Measurements from ENCODE around the gene GATA6. TPM values are rescaled to one million over a fixed set of nuclear protein-coding genes. Genes with fewer than 3 reads are reported as not detected.
A peak's percentile ranks its signal among the peaks of the same experiment; 100 is the strongest.
"Not testable (repeated sequence)": the region's sequence is repeated elsewhere in the genome, so short reads cannot be mapped to it uniquely, and the experiment has no call there.

GATA6 gene
- total and polyA plus RNA-seq, 9 donors: 1.3 to 7.0 (median 1.6) TPM

GRCh38 chr18:22182884-22183697 lies 13.7 kb downstream of the GATA6 start:
- Histone ChIP-seq H3K27me3 (ENCODE audit: control insufficient read depth, insufficient read depth, low read length) (peaks cover 32% of the 10 kb centered on the region), H3K4me3 (ENCODE audit: low read length) (no peak overlapping the region), H3K4me1 (ENCODE audit: control insufficient read depth, insufficient read depth, low read length) (no peaks in the 10 kb centered on the region), H3K36me3 (ENCODE audit: control insufficient read depth, insufficient read depth, low read length) (no peaks in the 10 kb centered on the region), H3K27ac (ENCODE audit: low read length) (no peak overlapping the region), H3K9me3 (replicated peaks; ENCODE audit: control insufficient read depth, low read depth, low read length) (no peaks in the 10 kb centered on the region)
- no peak for DNase-seq
- no CpG with 5 or more reads among the region's 4 CpGs for WGBS (ENCODE audit: insufficient coverage)

GRCh38 chr18:22183698-22184170 lies 14.3 kb downstream of the GATA6 start:
- H3K4me1 ChIP-seq (ENCODE audit: control insufficient read depth, insufficient read depth, low read length): no peaks in the 10 kb centered on the region
- no peaks in the 10 kb centered on the region for H3K36me3 ChIP-seq (ENCODE audit: control insufficient read depth, insufficient read depth, low read length)
- no peak for DNase-seq
- no peak overlapping the region for H3K4me3 ChIP-seq (ENCODE audit: low read length)
- no peaks in the 10 kb centered on the region for H3K9me3 ChIP-seq (replicated peaks; ENCODE audit: control insufficient read depth, low read depth, low read length)
- H3K27ac ChIP-seq (ENCODE audit: low read length): no peak overlapping the region
- 80% methylated on average over 1 of the region's 3 CpGs for WGBS (ENCODE audit: insufficient coverage)
- peaks cover 33% of the 10 kb centered on the region for H3K27me3 ChIP-seq (ENCODE audit: control insufficient read depth, insufficient read depth, low read length)

- peaks cover 37% of the 10 kb centered on the region for H3K27me3 ChIP-seq (ENCODE audit: control insufficient read depth, insufficient read depth, low read length)
- 71% methylated on average over 3 of the region's 8 CpGs for WGBS (ENCODE audit: insufficient coverage)
- not testable (repeated sequence) for DNase-seq; H3K27ac ChIP-seq (ENCODE audit: low read length); H3K9me3 ChIP-seq (replicated peaks; ENCODE audit: control insufficient read depth, low read depth, low read length); H3K4me3 ChIP-seq (ENCODE audit: low read length); H3K36me3 ChIP-seq (ENCODE audit: control insufficient read depth, insufficient read depth, low read length); H3K4me1 ChIP-seq (ENCODE audit: control insufficient read depth, insufficient read depth, low read length)
Observed at GRCh38 chr18:22184573-22184972, 15.2 kb downstream of the GATA6 start.

GRCh38 chr18:22185273-22185672 lies 15.9 kb downstream of the GATA6 start:
- Histone ChIP-seq H3K4me1 (ENCODE audit: control insufficient read depth, insufficient read depth, low read length) (no peaks in the 10 kb centered on the region), H3K9me3 (replicated peaks; ENCODE audit: control insufficient read depth, low read depth, low read length) (no peaks in the 10 kb centered on the region), H3K4me3 (ENCODE audit: low read length) (no peak overlapping the region), H3K27me3 (ENCODE audit: control insufficient read depth, insufficient read depth, low read length) (peaks cover 35% of the 10 kb centered on the region), H3K27ac (ENCODE audit: low read length) (no peak overlapping the region), H3K36me3 (ENCODE audit: control insufficient read depth, insufficient read depth, low read length) (no peaks in the 10 kb centered on the region)
- DNase-seq: no peak
- 62% methylated on average over 4 of the region's 6 CpGs for WGBS (ENCODE audit: insufficient coverage)

GRCh38 chr18:22185771-22186386 lies 16.5 kb downstream of the GATA6 start:
- Histone ChIP-seq H3K27ac (ENCODE audit: low read length) (no peak overlapping the region), H3K9me3 (replicated peaks; ENCODE audit: control insufficient read depth, low read depth, low read length) (no peaks in the 10 kb centered on the region), H3K4me1 (ENCODE audit: control insufficient read depth, insufficient read depth, low read length) (no peaks in the 10 kb centered on the region), H3K27me3 (ENCODE audit: control insufficient read depth, insufficient read depth, low read length) (peaks cover 31% of the 10 kb centered on the region), H3K36me3 (ENCODE audit: control insufficient read depth, insufficient read depth, low read length) (no peaks in the 10 kb centered on the region), H3K4me3 (ENCODE audit: low read length) (no peak overlapping the region)
- WGBS (ENCODE audit: insufficient coverage): 71% methylated on average over 6 of the region's 10 CpGs
- no peak for DNase-seq

- Histone ChIP-seq H3K4me1 (ENCODE audit: control insufficient read depth, insufficient read depth, low read length) (no peaks in the 10 kb centered on the region), H3K36me3 (ENCODE audit: control insufficient read depth, insufficient read depth, low read length) (no peaks in the 10 kb centered on the region), H3K27ac (ENCODE audit: low read length) (no peak overlapping the region), H3K27me3 (ENCODE audit: control insufficient read depth, insufficient read depth, low read length) (peaks cover 25% of the 10 kb centered on the region), H3K4me3 (ENCODE audit: low read length) (no peak overlapping the region), H3K9me3 (replicated peaks; ENCODE audit: control insufficient read depth, low read depth, low read length) (no peaks in the 10 kb centered on the region)
- WGBS (ENCODE audit: insufficient coverage): 88% methylated on average over 2 of the region's 6 CpGs
- no peak for DNase-seq
Observed at GRCh38 chr18:22186484-22186971, 17.1 kb downstream of the GATA6 start.

- no peaks in the 10 kb centered on the region for H3K36me3 ChIP-seq (ENCODE audit: control insufficient read depth, insufficient read depth, low read length)
- no peak overlapping the region for H3K4me3 ChIP-seq (ENCODE audit: low read length)
- no peaks in the 10 kb centered on the region for H3K9me3 ChIP-seq (replicated peaks; ENCODE audit: control insufficient read depth, low read depth, low read length)
- peaks cover 34% of the 10 kb centered on the region for H3K27me3 ChIP-seq (ENCODE audit: control insufficient read depth, insufficient read depth, low read length)
- H3K4me1 ChIP-seq (ENCODE audit: control insufficient read depth, insufficient read depth, low read length): peaks cover 1% of the 10 kb centered on the region
- no peak overlapping the region for H3K27ac ChIP-seq (ENCODE audit: low read length)
- DNase-seq: no peak
- 85% methylated on average over 7 of the region's 11 CpGs for WGBS (ENCODE audit: insufficient coverage)
Observed at GRCh38 chr18:22188559-22189267, 19.3 kb downstream of the GATA6 start.

GRCh38 chr18:22189449-22190166 lies 20.2 kb downstream of the GATA6 start:
- Histone ChIP-seq H3K36me3 (ENCODE audit: control insufficient read depth, insufficient read depth, low read length) (no peaks in the 10 kb centered on the region), H3K9me3 (replicated peaks; ENCODE audit: control insufficient read depth, low read depth, low read length) (no peaks in the 10 kb centered on the region), H3K27ac (ENCODE audit: low read length) (no peak overlapping the region), H3K27me3 (ENCODE audit: control insufficient read depth, insufficient read depth, low read length) (peaks cover 36% of the 10 kb centered on the region), H3K4me1 (ENCODE audit: control insufficient read depth, insufficient read depth, low read length) (peaks cover 6% of the 10 kb centered on the region), H3K4me3 (ENCODE audit: low read length) (no peak overlapping the region)
- 91% methylated on average over 7 of the region's 11 CpGs for WGBS (ENCODE audit: insufficient coverage)
- no peak for DNase-seq

- no peaks in the 10 kb centered on the region for H3K9me3 ChIP-seq (replicated peaks; ENCODE audit: control insufficient read depth, low read depth, low read length)
- peak; percentile 74 for DNase-seq
- H3K4me3 ChIP-seq (ENCODE audit: low read length): no peak overlapping the region
- H3K36me3 ChIP-seq (ENCODE audit: control insufficient read depth, insufficient read depth, low read length): no peaks in the 10 kb centered on the region
- H3K4me1 ChIP-seq (ENCODE audit: control insufficient read depth, insufficient read depth, low read length): peaks cover 6% of the 10 kb centered on the region
- H3K27ac ChIP-seq (ENCODE audit: low read length): no peak overlapping the region
- no CpG with 5 or more reads among the region's 5 CpGs for WGBS (ENCODE audit: insufficient coverage)
- peaks cover 24% of the 10 kb centered on the region for H3K27me3 ChIP-seq (ENCODE audit: control insufficient read depth, insufficient read depth, low read length)
Observed at GRCh38 chr18:22191346-22191695, 21.9 kb downstream of the GATA6 start.

All from muscle of leg (tissue), 11 donors.